ENCODE data around the gene FARSA. TPM values are rescaled to one million over a fixed set of nuclear protein-coding genes. Genes with fewer than 3 reads are reported as not detected.

The FARSA gene
- total and polyA plus RNA-seq, 2 of the 8 experiments (the other 6 are each of a cell fraction or from before 2014, with no cell fraction given): 61.0 to 103 TPM

GRCh38 chr19:12946092-12946721, 12.7 kb upstream of the FARSA start:
- H3K4me2 ChIP-seq (ENCODE audit: insufficient read depth in 1 of 2, low read depth in 2 of 2, low read length in 2 of 2): peak overlapping the region; percentile 79 to 80
- H2BK12ac ChIP-seq (ENCODE audit: low read depth, low read length): no peak overlapping the region
- H3K9ac ChIP-seq (replicated peaks in 1 of 4; ENCODE audit: extremely low read depth in 1 of 4, low read depth in 3 of 4, low read length in 3 of 4): peak overlapping the region; percentile 80 to 94 (median 88)
- no peak overlapping the region; the same call in 1 of the 2 replicates for H2AK5ac ChIP-seq (ENCODE audit: low read depth, low read length)
- no peaks in the 10 kb centered on the region for H3K27me3 ChIP-seq (replicated peaks in 1 of 4; ENCODE audit: control insufficient read depth in 3 of 4, extremely low read depth in 1 of 4, insufficient read depth in 3 of 4, low read length in 3 of 4)
- no peak overlapping the region for H4K91ac ChIP-seq (replicated peaks; ENCODE audit: insufficient read length, low read length)
- peaks cover 2% of the 10 kb centered on the region; the same call in 1 of the 2 replicates for H3K79me1 ChIP-seq (ENCODE audit: low read depth, low read length)
- H3K4ac ChIP-seq (replicated peaks; ENCODE audit: insufficient read length, low read depth, low read length): no peak overlapping the region
- H2BK20ac ChIP-seq (ENCODE audit: low read length): no peak overlapping the region
- peaks cover 25 to 66% (median 47%) of the 10 kb centered on the region in 4 experiments for H3K36me3 ChIP-seq (ENCODE audit: control insufficient read depth in 2 of 4, insufficient read depth in 4 of 4, low read length in 3 of 4)
- H3K18ac ChIP-seq (ENCODE audit: extremely low read depth, low read length): no peak overlapping the region; the same call in 1 of the 2 replicates
- CTCF ChIA-PET (ENCODE audit: partially characterized antibody): interaction anchor here (0.6 to 2.2 kb wide), 4 partner anchors 19 to 148 kb away, joined by 3 to 5 read pairs (median 4); no protein-coding TSS in a partner anchor
- H2BK120ac ChIP-seq (replicated peaks; ENCODE audit: low read depth, low read length): no peak overlapping the region
- peaks cover 5% of the 10 kb centered on the region in 2 experiments for H4K20me1 ChIP-seq (replicated peaks in 1 of 2; ENCODE audit: control insufficient read depth in 1 of 2, insufficient read depth in 2 of 2, low read length in 2 of 2)
- peak; percentile 68 to 89 for DNase-seq (ENCODE audit: low read depth in 1 of 2, low spot score in 2 of 2)
- H3K4me1 ChIP-seq (replicated peaks in 1 of 4; ENCODE audit: control insufficient read depth in 3 of 4, insufficient read depth in 4 of 4, low read length in 3 of 4): peaks cover 0 to 3% (median under 1%) of the 10 kb centered on the region in 4 experiments; a peak in 1 of 7 replicates
- no peak for FAIRE-seq
- H3K9me3 ChIP-seq (ENCODE audit: insufficient read depth in 2 of 2, low read depth in 1 of 2, low read length in 1 of 2): no peaks in the 10 kb centered on the region
- H3K4me3 ChIP-seq (ENCODE audit: extremely low read depth in 1 of 4, insufficient read depth in 2 of 4, low read depth in 3 of 4, low read length in 4 of 4): peak overlapping the region; percentile 77 to 93 (median 90)
- no peak overlapping the region for H2AFZ ChIP-seq (ENCODE audit: low read length)
- peak overlapping the region; percentile 69 for H4K5ac ChIP-seq (ENCODE audit: insufficient read length, low read depth, low read length)
- POLR2A ChIA-PET (ENCODE audit: partially characterized antibody): interaction anchor here (0.6 to 4.0 kb wide), 20 partner anchors 8 to 210 kb away, joined by 3 to 43 read pairs (median 5); partner anchors contain the start of genes CALR, DNASE2, FARSA and GADD45GIP1
- H3K79me2 ChIP-seq (ENCODE audit: control insufficient read depth in 1 of 2, insufficient read depth in 2 of 2, low read length in 2 of 2): peaks cover 0 to 19% of the 10 kb centered on the region in 2 experiments; a peak in 2 of 4 replicates
- peak overlapping the region; percentile 96 for H3K27ac ChIP-seq (ENCODE audit: low read depth, low read length)
- 4% methylated on average over 32 of the region's 40 CpGs; no CpG with 5 or more reads in 1 of the 2 experiments for WGBS, 2 experiments (ENCODE audit: extremely low coverage in 1 of 2, insufficient coverage in 1 of 2, insufficient read length in 1 of 2, insufficient replicate concordance in 2 of 2, low coverage in 1 of 2, low lambda C conversion rate in 2 of 2, missing lambda C conversion rate in 1 of 2)
- H4K8ac ChIP-seq (ENCODE audit: extremely low read depth, insufficient read depth, low read length): peak overlapping the region; percentile 100; the same call in 1 of the 2 replicates
- no peak overlapping the region; the same call in 1 of the 2 replicates for H2BK15ac ChIP-seq (ENCODE audit: low read length)
- H3K23ac ChIP-seq (ENCODE audit: insufficient read length): no peak overlapping the region
- H3K23me2 ChIP-seq (ENCODE audit: low read depth, low read length): no peaks in the 10 kb centered on the region
- no peak overlapping the region for H3K14ac ChIP-seq (ENCODE audit: insufficient read length)
- H3K56ac ChIP-seq (replicated peaks; ENCODE audit: insufficient read length, low read depth, low read length): peak overlapping the region; percentile 33
- H2BK5ac ChIP-seq (ENCODE audit: low read depth, low read length): peak overlapping the region; percentile 98
- TF ChIP-seq CHD2 (IDR thresholded peaks at IDR 0.05; ENCODE audit: low read length) (peak; percentile 93), PHF8 (conservative IDR thresholded peaks at IDR 0.05; ENCODE audit: low read depth, low read length) (no peak; the same call in 1 of the 2 replicates), SP4 (IDR thresholded peaks at IDR 0.05; ENCODE audit: low read length) (peak; percentile 61; the same call in 1 of the 2 replicates), CREB1 (IDR thresholded peaks at IDR 0.05) (no peak), JUND (IDR thresholded peaks at IDR 0.05; ENCODE audit: low read length) (no peak), NRF1 (IDR thresholded peaks at IDR 0.05; ENCODE audit: low read depth, low read length) (no peak), TAF1 (IDR thresholded peaks at IDR 0.05; ENCODE audit: low read depth, low read length) (no peak; the same call in 1 of the 2 replicates), SIN3A (conservative IDR thresholded peaks at IDR 0.05 in 1 of 2, IDR thresholded peaks at IDR 0.05 in 1 of 2; ENCODE audit: low read depth in 1 of 2, low read length in 2 of 2) (peak in 1 of 2 experiments; percentile 48; a peak in 1 of 4 replicates), CTBP2 (IDR thresholded peaks at IDR 0.05; ENCODE audit: borderline replicate concordance, insufficient read depth, insufficient read length, low read length) (no peak), ASH2L (IDR thresholded peaks at IDR 0.05; ENCODE audit: low read length) (peak; percentile 6), TBP (IDR thresholded peaks at IDR 0.05; ENCODE audit: low read depth, low read length) (no peak; the same call in none of the 2 replicates), KDM4A (IDR thresholded peaks at IDR 0.05; ENCODE audit: low read depth, low read length, severe bottlenecking) (peak; percentile 50)
